ENCODE data around the gene ALKBH4.
"Not testable (repeated sequence)": the region's sequence is repeated elsewhere in the genome, so short reads cannot be mapped to it uniquely, and the experiment has no call there.

Gene ALKBH4, protein sequence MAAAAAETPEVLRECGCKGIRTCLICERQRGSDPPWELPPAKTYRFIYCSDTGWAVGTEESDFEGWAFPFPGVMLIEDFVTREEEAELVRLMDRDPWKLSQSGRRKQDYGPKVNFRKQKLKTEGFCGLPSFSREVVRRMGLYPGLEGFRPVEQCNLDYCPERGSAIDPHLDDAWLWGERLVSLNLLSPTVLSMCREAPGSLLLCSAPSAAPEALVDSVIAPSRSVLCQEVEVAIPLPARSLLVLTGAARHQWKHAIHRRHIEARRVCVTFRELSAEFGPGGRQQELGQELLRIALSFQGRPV

DNA sequence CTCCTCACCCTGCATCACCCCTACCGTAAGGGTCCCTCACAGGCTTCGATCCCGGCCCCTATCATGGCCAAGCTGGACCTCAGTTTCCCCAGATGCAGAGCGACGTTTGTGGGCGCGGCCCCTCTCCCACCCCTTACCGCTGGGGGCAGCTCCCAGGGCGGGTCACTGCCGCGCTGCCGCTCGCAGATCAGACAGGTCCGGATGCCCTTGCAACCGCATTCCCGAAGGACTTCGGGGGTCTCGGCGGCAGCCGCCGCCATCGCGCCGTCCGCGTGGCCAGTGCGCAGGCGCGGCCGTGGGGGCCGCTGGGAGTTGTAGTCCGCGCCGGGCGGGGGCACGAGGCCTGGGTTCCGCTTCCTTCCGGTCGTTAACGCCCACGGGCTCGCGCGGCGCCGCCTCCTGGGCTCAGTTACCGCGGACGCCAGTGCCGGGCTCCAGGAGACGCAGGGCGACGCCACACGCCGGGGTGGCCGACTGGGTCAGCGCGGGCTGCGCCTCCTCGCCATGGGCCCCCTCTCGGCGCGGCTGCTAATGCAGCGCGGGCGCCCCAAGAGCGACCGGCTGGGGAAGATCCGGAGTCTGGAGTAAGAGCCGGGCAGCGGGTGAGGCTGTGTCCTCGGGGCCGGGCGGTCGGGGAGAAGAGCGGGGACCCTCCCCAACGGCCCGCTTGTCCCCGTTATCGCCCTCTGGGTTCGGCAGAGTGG, at the start of gene ALKBH4, which contains the start of gene LRWD1:
ALKBH4 (minus strand) TSS at position 287 of the 704 bp plus-strand sequence; CDS start at position 260, 27 bp downstream.
LRWD1 (plus strand) TSS at position 408 of the 704 bp plus-strand sequence; CDS start at position 505, 97 bp downstream.
- peak; percentile 95 to 97 (median 95) for DNase-seq

DNA sequence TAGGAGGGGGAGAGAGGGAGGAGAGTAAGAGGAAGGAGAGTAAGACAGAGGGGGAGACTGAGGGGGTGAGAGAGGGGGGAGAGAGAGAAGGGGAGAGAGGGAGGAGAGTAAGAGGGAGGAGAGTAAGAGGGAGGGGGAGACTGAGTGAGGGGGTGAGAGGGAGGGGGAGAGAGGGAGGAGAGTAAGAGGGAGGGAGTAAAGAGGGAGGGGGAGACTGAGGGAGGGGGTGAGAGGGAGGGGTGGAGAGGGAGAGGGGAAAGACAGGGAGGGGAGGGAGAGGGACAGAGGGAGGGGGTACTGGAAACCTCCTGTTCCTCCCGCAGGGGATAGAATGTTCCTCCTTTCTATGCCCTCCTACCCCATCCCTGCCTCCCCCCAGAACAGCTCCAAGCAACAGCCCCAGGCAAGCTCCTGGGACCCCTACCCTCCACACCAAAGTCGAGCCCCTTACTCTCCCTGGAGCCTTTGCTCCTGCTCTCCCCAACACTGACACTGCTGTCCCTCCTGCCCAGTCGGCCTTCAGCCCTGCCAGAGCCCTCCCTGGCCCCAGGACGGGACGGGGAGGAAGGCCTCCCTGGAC, 48.1 kb upstream of the ALKBH4 start:
- not testable (repeated sequence) for DNase-seq

DNA sequence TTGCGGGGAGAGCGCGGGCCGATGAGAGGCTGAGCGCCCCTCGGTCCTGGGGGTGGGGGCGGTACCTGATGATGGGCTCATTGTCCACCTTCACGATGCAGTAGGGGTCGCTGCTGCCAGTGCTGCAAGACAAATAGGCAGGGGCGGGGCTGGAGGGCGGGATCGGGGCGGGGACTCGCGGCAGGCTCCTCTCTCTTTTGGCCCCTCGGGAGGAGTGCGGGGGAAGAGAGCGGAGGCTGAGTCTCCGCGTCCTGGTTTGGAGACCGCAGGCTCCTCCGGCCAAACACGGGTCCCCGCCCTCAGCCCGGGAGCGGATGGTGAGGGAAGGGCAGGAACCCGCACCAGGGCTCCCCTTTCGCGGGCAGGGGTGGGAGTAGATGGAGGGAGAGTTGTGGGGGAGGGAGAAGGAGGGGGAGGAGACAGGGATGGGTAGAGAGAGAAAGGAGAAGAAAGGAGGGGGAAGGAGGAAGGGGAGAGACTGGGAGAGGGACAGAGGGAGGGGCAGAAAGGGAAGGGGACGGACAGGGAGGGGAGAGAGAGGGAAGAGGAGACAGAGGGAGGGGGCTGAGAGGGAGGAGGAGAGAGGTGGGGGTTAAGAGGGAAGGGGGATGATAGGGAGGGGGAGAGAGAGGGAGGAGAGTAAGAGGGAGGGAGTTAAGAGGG, 47.3 kb upstream of the ALKBH4 start:
- not testable (repeated sequence) for DNase-seq

DNA sequence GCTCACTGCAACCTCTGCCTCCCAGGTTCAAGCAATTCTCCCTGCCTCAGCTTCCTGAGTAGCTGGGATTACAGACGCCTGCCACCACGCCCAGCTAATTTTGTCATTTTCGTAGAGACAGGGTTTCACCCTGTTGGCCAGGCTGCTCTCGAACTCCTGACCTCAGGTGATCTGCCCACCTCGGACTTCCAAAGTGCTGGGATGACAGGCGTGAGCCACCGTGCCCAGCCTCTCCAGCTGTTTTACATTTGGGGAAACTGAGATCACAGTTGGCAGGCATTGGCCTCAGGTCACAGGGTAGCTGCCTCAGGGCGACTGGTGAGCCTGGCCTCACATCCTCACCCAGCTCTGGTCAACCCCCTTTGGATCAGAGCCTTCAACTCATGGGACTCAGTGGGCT, 45.9 kb upstream of the ALKBH4 start:
- not testable (repeated sequence) for DNase-seq

DNA sequence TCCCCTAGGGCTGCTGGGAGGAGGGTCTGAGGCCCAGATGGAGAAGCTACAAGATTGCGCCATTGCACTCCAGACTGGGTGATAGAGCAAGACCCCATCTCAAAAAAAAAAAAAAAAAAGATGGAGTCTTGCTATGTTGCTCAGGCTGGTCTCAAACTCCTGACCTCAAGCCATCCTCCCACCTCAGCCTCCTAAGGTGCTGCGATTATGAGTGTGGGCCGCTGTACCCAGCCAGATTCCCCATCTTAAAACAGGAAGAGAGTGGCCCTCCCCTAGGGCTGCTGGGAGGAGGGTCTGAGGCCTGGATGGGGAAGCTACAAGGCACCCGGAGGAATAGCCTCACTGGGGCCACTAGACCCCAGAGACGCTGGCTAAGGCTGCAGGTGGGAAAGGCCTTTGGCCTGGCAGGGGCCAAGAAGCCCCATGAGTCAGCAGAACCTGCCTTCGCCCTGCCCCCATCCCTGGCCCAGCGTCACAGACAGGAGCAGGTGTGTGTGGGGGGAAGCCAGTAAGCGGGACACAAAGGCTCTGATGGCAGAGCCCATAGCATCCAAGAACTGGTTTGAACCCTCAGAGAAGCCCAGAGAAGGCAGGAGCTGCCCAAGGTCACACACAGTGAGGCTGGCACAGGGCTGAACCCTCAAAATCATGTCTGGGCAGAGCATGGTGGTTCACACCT, 42.9 kb upstream of the ALKBH4 start:
- not testable (repeated sequence) for DNase-seq

DNA sequence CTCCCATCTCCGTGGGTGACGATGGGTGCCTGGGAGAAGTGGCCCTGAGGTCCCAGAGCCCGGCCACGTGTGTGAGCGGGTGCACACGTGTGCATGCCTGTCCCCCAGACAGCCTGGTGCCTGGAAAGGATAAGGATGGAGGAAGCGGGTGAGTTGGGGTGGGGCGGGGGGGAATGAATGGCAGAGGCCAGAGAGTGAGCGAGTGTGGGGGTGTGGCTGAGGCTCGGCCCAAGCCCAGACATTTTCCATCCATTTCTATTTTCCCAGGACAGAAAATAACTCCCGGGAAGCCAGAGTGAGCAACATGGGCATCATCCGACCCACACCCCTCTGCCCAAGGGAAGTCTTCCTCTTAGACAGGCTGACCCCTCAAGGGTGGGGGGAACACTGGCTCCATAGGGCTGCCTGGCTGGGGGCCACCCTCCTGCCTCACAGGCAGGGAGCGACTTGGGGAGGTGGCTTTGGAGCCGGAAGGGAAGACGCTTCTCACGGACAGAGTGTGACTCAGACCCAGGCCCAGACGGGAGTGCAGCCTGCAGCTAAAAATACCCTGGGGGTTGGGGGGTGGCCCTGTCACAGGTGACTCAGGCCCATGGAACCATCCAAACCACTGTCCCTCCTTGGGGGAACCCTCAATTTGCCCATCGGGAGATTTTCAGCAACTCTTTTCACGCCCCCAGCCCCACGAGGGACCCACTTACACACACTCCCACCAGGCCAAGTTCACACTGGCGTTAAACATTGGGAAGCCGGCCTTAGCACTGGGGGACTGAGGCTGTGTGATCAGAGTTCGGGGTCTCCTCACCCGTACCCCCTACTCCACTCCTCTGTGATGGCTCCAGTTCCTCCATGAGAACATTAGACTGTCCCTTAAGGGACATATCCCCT, 40.9 kb upstream of the ALKBH4 start:
- DNase-seq, result not testable (repeated sequence)

DNA sequence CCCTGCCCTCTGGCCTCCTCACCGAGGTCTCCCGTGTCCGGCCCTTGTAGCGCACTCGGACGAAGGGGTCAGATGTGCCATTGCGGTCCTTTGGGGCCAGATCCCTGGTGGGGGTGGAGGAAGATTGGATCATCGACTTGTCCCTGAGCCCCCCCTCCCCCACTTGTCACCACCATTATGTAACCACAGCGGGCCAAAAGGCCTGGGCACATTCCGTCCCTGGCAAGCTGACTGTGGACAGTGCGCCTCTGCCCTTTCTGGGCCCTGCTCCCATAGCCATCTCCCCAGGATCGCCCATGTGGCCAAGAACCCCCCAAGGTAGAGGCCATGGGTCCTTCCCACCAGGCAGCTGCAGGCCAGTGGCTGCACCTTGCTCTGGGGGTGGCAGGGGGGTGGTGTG, 38.5 kb upstream of the ALKBH4 start:
- not testable (repeated sequence) for DNase-seq

DNA sequence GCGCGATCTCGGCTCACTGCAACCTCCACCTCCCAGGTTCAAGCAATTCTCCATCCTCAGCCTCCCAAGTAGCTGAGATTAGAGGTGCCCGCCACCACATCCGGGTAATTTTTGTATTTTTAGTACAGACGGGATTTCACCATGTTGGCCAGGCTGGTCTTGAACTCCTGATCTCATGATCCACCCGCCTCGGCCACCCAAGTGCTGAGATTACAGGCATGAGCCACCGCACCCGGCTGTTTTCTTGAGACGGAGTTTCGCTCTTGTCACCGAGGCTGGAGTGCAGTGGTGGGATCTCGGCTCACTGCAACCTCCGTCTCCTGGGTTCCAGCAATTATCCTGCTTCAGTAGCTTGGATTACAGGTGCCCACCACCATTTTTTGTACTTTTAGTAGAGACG, 33.7 kb upstream of the ALKBH4 start:
- DNase-seq, result not testable (repeated sequence)

DNA sequence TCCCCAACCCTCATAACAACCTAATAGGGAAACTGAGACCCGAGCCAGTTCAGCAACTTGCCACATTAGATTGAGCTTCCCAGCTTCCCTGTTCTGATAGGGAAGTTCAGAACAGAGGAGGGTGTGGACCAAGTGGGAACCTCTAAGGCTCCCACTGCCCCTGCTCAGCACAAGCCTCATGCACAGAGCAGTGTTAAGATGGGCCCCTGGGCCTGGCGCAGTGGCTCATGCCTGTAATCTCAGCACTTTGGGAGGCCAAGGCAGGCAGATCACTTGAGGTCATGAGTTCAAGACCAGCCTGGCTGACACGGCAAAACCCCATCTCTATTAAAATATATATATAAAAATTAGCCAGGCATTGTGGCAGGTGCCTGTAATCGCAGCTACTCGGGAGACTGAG, 32.6 kb upstream of the ALKBH4 start:
- DNase-seq, result not testable (repeated sequence)

DNA sequence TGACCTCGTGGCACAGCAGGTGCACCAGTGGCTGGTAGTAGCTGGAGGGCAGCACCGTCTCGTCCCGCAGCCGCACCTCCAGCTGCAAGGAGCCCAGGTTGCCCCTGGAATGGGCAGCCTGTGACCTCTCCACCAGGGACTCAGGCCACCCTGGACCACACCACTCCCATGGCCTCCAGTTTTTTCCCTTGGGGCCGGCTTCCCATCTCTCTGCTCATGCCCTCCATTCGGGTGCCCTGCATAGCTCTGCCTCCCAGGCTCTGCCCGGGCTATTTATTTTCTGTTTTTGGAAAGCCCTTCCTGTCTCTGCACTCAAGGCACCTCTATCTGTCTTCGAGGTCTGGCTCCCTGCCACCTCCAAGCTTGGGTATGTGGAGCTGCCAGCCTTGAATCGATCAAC, 32.2 kb upstream of the ALKBH4 start:
- DNase-seq, result not testable (repeated sequence)

DNA sequence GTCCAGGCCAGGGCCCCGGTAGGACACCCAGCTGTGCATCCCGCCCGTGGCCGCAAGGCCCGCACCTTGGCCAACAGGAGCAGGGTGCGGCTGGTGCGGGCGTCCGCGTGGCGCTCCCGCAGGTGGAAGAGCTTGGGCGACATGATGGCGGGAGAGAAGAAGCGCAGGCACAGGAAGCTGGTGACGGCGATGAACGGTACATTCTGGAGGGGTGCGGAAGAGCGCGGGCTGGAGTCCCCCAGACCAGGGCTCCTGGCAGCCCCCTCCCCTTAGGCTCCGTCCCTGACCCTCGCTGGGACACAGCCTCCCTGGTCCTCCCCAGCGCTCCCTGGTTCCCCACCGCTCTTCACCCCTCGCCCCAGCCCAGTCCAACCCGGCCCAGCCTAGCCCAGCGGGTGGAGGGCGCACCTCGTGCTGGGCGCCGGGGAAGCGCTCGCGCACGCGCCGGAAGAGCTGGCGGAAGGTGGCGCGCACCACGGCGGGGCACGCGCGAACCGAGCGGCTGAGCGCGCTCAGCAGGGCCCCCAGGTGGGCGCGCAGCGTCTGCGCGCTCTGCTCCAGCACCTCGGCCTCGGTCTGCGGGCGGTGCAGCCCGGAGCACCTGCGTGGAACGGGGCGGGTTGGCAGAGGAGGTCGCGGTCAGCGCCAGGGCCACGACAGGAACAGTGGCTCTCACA, 29.9 kb upstream of the ALKBH4 start:
- not testable (repeated sequence) for DNase-seq

DNA sequence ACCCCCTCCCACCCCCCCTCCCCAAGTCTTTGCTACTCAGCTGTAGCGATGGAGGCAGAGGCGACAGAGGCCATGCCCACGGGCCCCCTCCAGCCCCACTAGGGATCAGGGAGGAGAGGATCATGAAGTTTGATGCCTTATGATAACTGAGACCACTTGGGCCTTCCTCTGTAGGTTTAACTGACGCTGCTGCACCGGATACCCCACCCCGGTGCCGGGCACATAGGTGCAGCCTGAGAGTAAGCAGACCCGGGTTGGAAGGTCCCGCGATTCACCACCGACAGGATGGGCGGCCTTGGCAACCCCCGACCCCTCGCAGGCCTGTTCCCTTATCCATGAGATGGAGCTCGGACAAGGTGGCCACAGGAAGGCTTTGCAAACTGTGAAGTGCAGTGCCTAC, 29.4 kb upstream of the ALKBH4 start:
- not testable (repeated sequence) for DNase-seq

DNA sequence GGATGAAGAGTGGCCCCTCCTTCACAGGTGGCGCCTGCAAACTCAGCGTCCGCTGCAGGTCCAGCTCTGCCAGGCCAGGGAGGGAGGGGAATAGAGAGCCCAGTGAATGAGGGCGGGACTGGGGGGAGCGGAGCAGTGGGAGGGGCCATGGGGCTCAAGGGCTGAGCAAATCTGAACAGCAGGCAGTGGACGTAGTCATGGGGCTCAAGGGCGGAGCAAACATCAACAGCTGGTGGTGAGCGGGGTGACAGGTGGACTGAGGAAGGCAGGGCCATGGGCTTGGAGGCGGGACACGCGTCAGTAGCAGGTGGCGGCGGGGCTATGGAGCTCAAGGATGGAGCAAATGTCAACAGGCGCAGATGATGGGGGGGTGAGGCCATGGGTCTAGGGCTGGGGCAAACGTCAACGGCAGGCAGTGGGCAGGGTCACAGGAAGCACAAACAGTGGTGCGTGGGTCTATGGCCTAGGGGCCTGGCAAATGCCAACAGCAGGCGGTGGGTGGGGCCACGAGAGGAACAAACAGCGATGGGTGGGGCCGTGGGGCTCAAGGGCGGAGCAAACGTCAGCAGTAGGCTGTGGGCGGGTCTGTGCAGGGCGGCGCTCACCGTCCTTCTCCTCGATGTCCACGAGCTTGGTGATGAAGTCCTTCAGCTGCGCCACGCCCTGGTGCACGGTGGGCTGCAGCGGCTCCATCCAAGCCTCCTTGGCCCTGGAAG, 28.7 kb upstream of the ALKBH4 start:
- not testable (repeated sequence) for DNase-seq

DNA sequence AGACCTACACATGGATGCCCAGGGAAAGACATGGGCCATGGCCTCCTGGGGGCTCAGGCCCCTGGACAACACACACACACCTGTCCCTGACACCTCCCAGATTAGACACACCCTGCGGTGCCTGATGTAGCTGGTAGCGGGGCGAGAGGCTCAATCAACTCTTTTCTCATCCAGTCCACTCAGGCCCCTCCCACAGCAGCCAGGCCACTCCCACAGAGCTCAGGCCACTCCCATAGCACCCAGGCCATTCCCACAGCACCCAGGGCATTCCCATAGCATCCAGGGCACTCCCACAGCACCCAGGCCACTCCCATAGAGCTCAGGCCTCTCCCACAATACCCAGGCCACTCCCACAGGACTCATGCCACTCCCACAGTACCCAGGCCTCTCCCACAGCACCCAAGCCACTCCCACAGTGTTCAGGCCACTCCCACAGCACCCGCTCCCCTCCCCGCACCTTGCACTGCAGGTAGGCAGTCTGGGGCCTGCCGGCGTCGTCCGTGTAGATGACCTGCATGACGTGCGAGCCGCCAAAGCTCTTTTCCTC, 25.9 kb upstream of the ALKBH4 start:
- DNase-seq, result not testable (repeated sequence)

DNA sequence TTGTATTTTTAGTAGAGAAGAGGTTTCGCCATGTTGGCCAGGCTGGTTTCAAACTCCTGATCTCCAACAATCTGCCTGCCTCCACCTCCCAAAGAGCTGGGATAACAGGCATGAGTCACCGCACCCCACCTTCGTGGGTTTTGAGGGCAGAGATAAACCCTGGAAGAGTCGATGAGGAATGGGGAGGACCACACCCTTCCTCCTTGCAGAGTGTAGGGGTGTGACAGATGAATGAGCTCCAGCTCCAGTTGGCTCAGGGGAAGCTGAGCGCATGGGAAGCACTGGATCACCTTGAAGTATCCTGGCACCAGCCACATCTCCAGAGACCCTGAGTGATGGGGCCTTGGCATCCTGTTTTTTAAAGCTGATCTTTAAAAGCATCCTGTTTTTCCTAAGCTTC, 19.7 kb upstream of the ALKBH4 start:
- not testable (repeated sequence) for DNase-seq

DNA sequence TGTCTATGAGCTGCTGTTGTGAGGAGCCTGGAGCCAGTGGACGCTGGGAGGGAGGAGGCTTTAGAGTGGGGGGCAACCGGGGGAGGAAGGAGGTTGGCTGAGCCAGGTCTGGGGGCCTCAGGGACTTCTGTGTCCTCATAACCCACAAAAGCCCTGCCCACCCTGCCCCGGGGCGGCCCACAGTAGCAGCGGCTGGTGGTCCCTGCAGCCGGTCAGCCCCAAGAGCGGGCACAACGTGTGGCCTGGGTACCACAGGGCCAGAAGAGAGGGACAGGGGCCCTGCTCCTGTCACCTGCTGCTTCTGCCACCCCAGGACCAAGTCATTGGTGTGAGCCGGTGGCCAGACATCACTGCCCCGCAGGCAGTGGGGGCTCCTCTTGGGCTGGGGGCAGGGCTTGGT, 17.3 kb upstream of the ALKBH4 start:
- not testable (repeated sequence) for DNase-seq

DNA sequence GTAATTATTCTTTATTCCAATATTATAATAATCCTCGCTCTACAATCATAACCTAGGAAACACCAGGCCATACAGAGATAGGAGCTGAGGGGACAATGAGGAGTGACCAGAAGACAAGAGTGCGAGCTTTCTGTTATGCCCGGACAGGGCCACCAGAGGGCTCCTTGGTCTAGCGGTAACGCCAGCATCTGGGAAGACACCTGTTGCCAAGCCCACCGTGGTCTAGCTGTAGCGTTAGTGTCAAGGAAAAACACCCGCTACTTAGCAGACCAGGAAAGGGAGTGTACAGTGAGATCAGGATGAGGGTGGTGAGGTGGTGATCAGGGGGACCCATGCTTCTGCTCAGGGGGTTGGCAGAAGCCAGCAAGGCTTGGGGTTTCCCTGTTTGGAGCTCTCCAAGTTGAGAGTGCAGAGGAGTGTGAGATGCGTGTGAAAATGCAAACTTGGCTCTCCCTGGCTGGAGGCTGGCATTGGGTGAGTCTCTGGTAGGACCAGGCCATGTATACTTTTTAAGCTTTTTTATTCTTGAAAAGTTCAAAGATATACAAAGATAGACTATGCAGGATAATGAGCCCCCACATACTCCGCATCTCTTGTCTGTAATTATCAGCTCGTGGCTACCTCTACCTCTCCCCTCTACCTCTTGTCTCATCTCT, 15.4 kb upstream of the ALKBH4 start:
- DNase-seq, result not testable (repeated sequence)

DNA sequence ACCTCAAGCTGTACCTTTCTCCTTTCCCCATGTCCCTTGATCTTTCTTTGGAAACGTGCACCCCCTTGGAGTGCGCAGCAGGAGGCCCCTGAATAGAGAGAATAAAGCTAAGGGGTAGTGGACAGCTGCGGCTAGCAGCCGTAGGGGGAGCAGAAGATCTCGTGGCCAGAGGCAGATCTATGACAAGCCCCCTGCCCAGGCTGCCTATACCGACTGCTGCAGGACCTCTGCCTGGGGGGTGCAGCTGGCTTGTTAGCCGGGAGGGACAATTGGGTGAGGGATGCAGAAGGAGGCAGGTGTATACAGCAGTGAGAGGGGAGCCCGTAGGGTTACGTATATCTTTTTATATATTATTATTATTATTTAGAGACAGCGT, 14.5 kb upstream of the ALKBH4 start:
- DNase-seq, result not testable (repeated sequence)

Data from NCI-H1417 (cell line).